H9 (cell line): ENCODE measurements around the gene SPOP. TPM values are rescaled to one million over a fixed set of nuclear protein-coding genes. Genes with fewer than 3 reads are reported as not detected.

Experiments
- DNase-seq: peaks from one replicate; pipeline ENCODE4 v3.0.0-alpha.2; 2017
- H2AFZ ChIP-seq: one replicate; pipeline ENCODE4 v1.6.1; 2013; ENCODE audit warnings: mild to moderate bottlenecking, low read length, control low read depth, moderate library complexity
- H2AK5ac ChIP-seq: 2 replicates; pipeline ENCODE4 v1.6.1; 2013; ENCODE audit warnings: low read length, control low read depth, mixed read lengths; ENCODE audit not compliant: insufficient read length
- H2BK120ac ChIP-seq: one replicate; pipeline ENCODE4 v1.6.1; 2013; ENCODE audit warnings: low read depth, mild to moderate bottlenecking, low read length, control low read depth, inconsistent platforms; ENCODE audit not compliant: poor library complexity, severe bottlenecking
- H2BK12ac ChIP-seq: 2 replicates; pipeline ENCODE4 v1.6.1; 2013; ENCODE audit warnings: low read length, control low read depth, mixed read lengths, low read depth; ENCODE audit not compliant: insufficient read length
- H2BK15ac ChIP-seq: 2 replicates; pipeline ENCODE4 v1.6.1; 2013; ENCODE audit warnings: low read depth, low read length, control low read depth
- H2BK20ac ChIP-seq: one replicate; pipeline ENCODE4 v1.6.1; 2013; ENCODE audit warnings: low read depth, mild to moderate bottlenecking, low read length, control low read depth, inconsistent platforms; ENCODE audit not compliant: poor library complexity, severe bottlenecking
- H2BK5ac ChIP-seq: 2 replicates; pipeline ENCODE4 v1.6.1; 2013; ENCODE audit warnings: low read length, control low read depth, mixed read lengths; ENCODE audit not compliant: insufficient read length
- H3K14ac ChIP-seq: 2 replicates; pipeline ENCODE4 v1.6.1; 2013; ENCODE audit warnings: low read length, control low read depth; ENCODE audit not compliant: insufficient read depth
- H3K18ac ChIP-seq: 2 replicates; pipeline ENCODE4 v1.6.1; 2013; ENCODE audit warnings: low read depth, mild to moderate bottlenecking, mixed read lengths, low read length, control low read depth; ENCODE audit not compliant: insufficient read length
- H3K23ac ChIP-seq: 2 replicates; pipeline ENCODE4 v1.6.1; 2013; ENCODE audit warnings: low read length, control low read depth, mixed read lengths, low read depth; ENCODE audit not compliant: insufficient read length
- H3K23me2 ChIP-seq: 2 replicates; pipeline ENCODE4 v1.6.1; 2013; ENCODE audit warnings: low read depth, mild to moderate bottlenecking, mixed read lengths, low read length, control low read depth; ENCODE audit not compliant: insufficient read length, poor library complexity, severe bottlenecking
- H3K27ac ChIP-seq: 2 replicates; pipeline ENCODE4 v1.5.1; 2013; ENCODE audit warnings: low read length, control low read depth, mixed read lengths, low read depth; ENCODE audit not compliant: insufficient read length
- H3K27me3 ChIP-seq: 2 replicates; pipeline ENCODE4 v1.6.1; 2013; ENCODE audit warnings: low read length, control low read depth, inconsistent platforms; ENCODE audit not compliant: insufficient read depth
- H3K4ac ChIP-seq: 2 replicates; pipeline ENCODE4 v1.6.1; 2013; ENCODE audit warnings: low read depth, mild to moderate bottlenecking, control low read depth, inconsistent platforms, low read length, moderate library complexity
- H3K4me1 ChIP-seq: 2 replicates; pipeline ENCODE4 v1.6.1; 2013; ENCODE audit warnings: low read length, control low read depth, inconsistent platforms; ENCODE audit not compliant: insufficient read depth
- H3K4me2 ChIP-seq: 2 replicates; pipeline ENCODE4 v1.6.1; 2013; ENCODE audit warnings: low read length, control low read depth, mixed read lengths; ENCODE audit not compliant: insufficient read length, insufficient read depth
- H3K56ac ChIP-seq: 2 replicates; pipeline ENCODE4 v1.6.1; 2013; ENCODE audit warnings: low read depth, mild to moderate bottlenecking, mixed read lengths, low read length, control low read depth; ENCODE audit not compliant: insufficient read length
- H3K79me1 ChIP-seq: 2 replicates; pipeline ENCODE4 v1.6.1; 2013; ENCODE audit warnings: low read depth, mild to moderate bottlenecking, moderate library complexity, low read length, control low read depth, inconsistent platforms; ENCODE audit not compliant: insufficient read depth, poor library complexity, severe bottlenecking
- H3K79me2 ChIP-seq: 2 replicates; pipeline ENCODE4 v1.6.1; 2013; ENCODE audit warnings: low read length, control low read depth, inconsistent platforms; ENCODE audit not compliant: insufficient read depth
- H3K9ac ChIP-seq: 2 replicates; pipeline ENCODE4 v1.6.1; 2013; ENCODE audit warnings: low read length, control low read depth, mixed read lengths; ENCODE audit not compliant: insufficient read length; ENCODE audit errors: extremely low read depth
- H3K9me3 ChIP-seq: one replicate; pipeline ENCODE4 v1.6.1; 2013; ENCODE audit warnings: low read depth, low read length, inconsistent platforms; ENCODE audit not compliant: control insufficient read depth
- H3T11ph ChIP-seq: one replicate; pipeline ENCODE4 v1.6.1; 2013; ENCODE audit warnings: mild to moderate bottlenecking, low read length, control low read depth, inconsistent platforms
- H4K20me1 ChIP-seq: one replicate; pipeline ENCODE4 v1.6.1; 2013; ENCODE audit not compliant: control insufficient read depth, insufficient read length, insufficient read depth
- H4K5ac ChIP-seq: 2 replicates; pipeline ENCODE4 v1.6.1; 2013; ENCODE audit warnings: low read depth, mild to moderate bottlenecking, mixed read lengths, low read length, control low read depth; ENCODE audit not compliant: insufficient read length
- H4K8ac ChIP-seq: replicated peaks from 2 replicates; pipeline ENCODE4 v1.6.1; 2013; ENCODE audit warnings: low read length, control low read depth, mixed read lengths, low read depth; ENCODE audit not compliant: insufficient read length
- H4K91ac ChIP-seq: 2 replicates; pipeline ENCODE4 v1.6.1; 2013; ENCODE audit warnings: low read depth, mild to moderate bottlenecking, moderate library complexity, mixed read lengths, low read length, control low read depth; ENCODE audit not compliant: insufficient read length
- H3K27ac Mint-ChIP-seq, 3 experiments: 2 replicates in 2 of 3; 3 replicates in 1 of 3; pipeline ENCODE4 v1.8.0; 2020 to 2021; ENCODE audit warnings: mixed read lengths in 3 of 3, mild to moderate bottlenecking in 1 of 3, moderate library complexity in 1 of 3
- H3K27me3 Mint-ChIP-seq: 2 replicates; pipeline ENCODE4 v1.8.0; 2021; ENCODE audit warnings: low read depth, mild to moderate bottlenecking, moderate library complexity, mixed read lengths
- H3K36me3 Mint-ChIP-seq, 3 experiments: 2 replicates in 2 of 3; 3 replicates in 1 of 3; pipeline ENCODE4 v1.8.0; 2020 to 2021; ENCODE audit warnings: low read depth in 3 of 3, mixed read lengths in 3 of 3; ENCODE audit not compliant: insufficient read depth in 1 of 3
- H3K4me1 Mint-ChIP-seq, 2 experiments: 2 replicates each; pipeline ENCODE4 v1.8.0; 2020; ENCODE audit warnings: mixed read lengths in 2 of 2
- H3K4me3 Mint-ChIP-seq, 2 experiments: 2 replicates in 1 of 2; 3 replicates in 1 of 2; pipeline ENCODE4 v1.8.0; 2020 to 2021; ENCODE audit warnings: mild to moderate bottlenecking in 2 of 2, mixed read lengths in 2 of 2, moderate library complexity in 1 of 2
- H3K9me3 Mint-ChIP-seq, 2 experiments: 2 replicates in 1 of 2; 3 replicates in 1 of 2; pipeline ENCODE4 v1.8.0; 2020; ENCODE audit warnings: mild to moderate bottlenecking in 2 of 2, mixed read lengths in 2 of 2, moderate library complexity in 1 of 2
- total RNA-seq: library from RNA; stranded (reverse); gene quantifications from 2 replicates; pipeline ENCODE4 v1.2.1, GENCODE V29; 2021
- TF ChIP-seq, protein P1 (sequence below): fragments of 200-600 bp; sonication (generic); conservative IDR thresholded peaks from 3 replicates; pipeline ENCODE4 v1.8.0; 2021; ENCODE audit warnings: antibody characterized with exemption, mild to moderate bottlenecking

Gene SPOP
- total RNA-seq, 1 experiment from 2014 or later = 33.7 TPM

DNA sequence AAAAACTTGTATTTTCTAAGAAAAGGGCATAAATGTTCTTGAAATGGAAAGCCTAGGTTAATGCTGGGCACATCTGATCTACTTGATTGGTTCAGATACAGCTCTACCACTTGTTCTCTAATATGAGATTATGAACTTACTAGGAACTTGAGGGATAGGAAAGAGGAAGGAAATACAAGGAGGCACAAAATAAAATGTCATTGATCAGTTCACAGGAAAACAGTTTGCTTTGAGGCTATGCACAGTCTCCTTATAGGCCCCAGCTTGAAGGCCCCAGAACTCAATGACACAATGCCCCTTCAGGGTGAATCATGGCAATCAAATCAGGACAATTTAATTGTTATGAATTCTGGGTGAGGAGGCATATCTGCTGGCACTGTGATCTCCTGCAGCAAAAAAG is 75.1 kb downstream of the SPOP start:
- Histone ChIP-seq H3K27me3 (no peaks in the 10 kb centered on the region), H3K4ac (no peak overlapping the region), H3K9me3 (no peaks in the 10 kb centered on the region), H3K4me1 (no peaks in the 10 kb centered on the region), H2AFZ (no peak overlapping the region), H3K27ac (no peak overlapping the region), H4K20me1 (no peaks in the 10 kb centered on the region), H4K5ac (no peak overlapping the region), H2BK12ac (no peak overlapping the region), H3K56ac (no peak overlapping the region), H2BK20ac (no peak overlapping the region), H4K8ac (no peak overlapping the region), H3K79me2 (no peaks in the 10 kb centered on the region), H3K4me2 (no peak overlapping the region), H3K9ac (no peak overlapping the region), H2BK120ac (no peak overlapping the region), H2BK5ac (no peak overlapping the region), H2BK15ac (no peak overlapping the region), H3K14ac (no peak overlapping the region), H2AK5ac (no peak overlapping the region), H3K23me2 (no peaks in the 10 kb centered on the region), H3K18ac (no peak overlapping the region), H3K23ac (no peak overlapping the region), H3K79me1 (no peaks in the 10 kb centered on the region), H3T11ph (no peak overlapping the region), H4K91ac (no peak overlapping the region)
- DNase-seq = no peak
- H3K4me3 Mint-ChIP-seq = no peak overlapping the region
- no peak overlapping the region for H3K27ac Mint-ChIP-seq
- no peaks in the 10 kb centered on the region for H3K9me3 Mint-ChIP-seq
- TF ChIP-seq, protein P1, sequence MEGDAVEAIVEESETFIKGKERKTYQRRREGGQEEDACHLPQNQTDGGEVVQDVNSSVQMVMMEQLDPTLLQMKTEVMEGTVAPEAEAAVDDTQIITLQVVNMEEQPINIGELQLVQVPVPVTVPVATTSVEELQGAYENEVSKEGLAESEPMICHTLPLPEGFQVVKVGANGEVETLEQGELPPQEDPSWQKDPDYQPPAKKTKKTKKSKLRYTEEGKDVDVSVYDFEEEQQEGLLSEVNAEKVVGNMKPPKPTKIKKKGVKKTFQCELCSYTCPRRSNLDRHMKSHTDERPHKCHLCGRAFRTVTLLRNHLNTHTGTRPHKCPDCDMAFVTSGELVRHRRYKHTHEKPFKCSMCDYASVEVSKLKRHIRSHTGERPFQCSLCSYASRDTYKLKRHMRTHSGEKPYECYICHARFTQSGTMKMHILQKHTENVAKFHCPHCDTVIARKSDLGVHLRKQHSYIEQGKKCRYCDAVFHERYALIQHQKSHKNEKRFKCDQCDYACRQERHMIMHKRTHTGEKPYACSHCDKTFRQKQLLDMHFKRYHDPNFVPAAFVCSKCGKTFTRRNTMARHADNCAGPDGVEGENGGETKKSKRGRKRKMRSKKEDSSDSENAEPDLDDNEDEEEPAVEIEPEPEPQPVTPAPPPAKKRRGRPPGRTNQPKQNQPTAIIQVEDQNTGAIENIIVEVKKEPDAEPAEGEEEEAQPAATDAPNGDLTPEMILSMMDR = no peak
- peaks cover 7 to 17% of the 10 kb centered on the region in 2 experiments; a peak in 3 of 4 replicates for H3K4me1 Mint-ChIP-seq
- H3K36me3 Mint-ChIP-seq = peaks cover 4 to 68% (median 55%) of the 10 kb centered on the region in 3 experiments; a peak in 5 of 7 replicates
- no peaks in the 10 kb centered on the region for H3K27me3 Mint-ChIP-seq
